GM20431 (cell line): ENCODE data around the gene TMEM116.

ENCODE experiments used
- in situ Hi-C: fragments of 300-500 bp; cut with MseI, MboI; formaldehyde crosslinking; loops from one replicate; pipeline ENCODE4 v1.15.0; 2020; ENCODE audit warnings: low sequenced_read_pairs; ENCODE audit not compliant: unreplicated experiment

Gene TMEM116

GRCh38 chr12:111925171-111925570 is 87.8 kb downstream of the TMEM116 start:
- in situ Hi-C loops = no loop called here

- in situ Hi-C loops = no loop called here
These were observed 105.2 kb downstream of the TMEM116 start for GRCh38 chr12:111907740-111908139.

GRCh38 chr12:111905502-111905901 is 107.5 kb downstream of the TMEM116 start:
- in situ Hi-C loops = no loop called here

- in situ Hi-C loops = no loop called here
These were observed 108.5 kb downstream of the TMEM116 start for GRCh38 chr12:111904446-111904975.

DNA sequence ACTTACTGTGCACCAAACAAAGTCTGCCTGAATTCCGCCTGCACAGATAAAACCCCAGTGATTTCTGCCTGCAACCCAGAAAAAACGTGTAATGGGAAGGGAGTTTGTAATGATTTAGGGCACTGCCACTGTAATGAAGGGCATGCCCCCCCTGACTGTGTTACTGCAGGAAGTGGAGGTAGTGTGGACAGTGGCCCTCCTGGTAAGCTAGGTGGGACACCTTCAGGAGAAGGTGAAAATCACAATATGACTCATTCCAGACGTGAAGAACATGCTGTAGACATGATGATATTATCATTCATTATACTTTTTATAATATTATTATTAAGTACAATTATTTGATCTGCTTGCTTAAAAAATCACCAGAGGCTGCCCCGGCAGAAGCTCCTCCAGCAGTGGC is 111.8 kb downstream of the TMEM116 start:
- in situ Hi-C loops = no loop called here

- in situ Hi-C loops = no loop called here
These were observed 118.4 kb downstream of the TMEM116 start for GRCh38 chr12:111894556-111894955.

GRCh38 chr12:111893287-111893686 is 119.7 kb downstream of the TMEM116 start:
- in situ Hi-C loops = no loop called here

GRCh38 chr12:111887926-111888745 is 124.8 kb downstream of the TMEM116 start:
- in situ Hi-C loops = no loop called here

DNA sequence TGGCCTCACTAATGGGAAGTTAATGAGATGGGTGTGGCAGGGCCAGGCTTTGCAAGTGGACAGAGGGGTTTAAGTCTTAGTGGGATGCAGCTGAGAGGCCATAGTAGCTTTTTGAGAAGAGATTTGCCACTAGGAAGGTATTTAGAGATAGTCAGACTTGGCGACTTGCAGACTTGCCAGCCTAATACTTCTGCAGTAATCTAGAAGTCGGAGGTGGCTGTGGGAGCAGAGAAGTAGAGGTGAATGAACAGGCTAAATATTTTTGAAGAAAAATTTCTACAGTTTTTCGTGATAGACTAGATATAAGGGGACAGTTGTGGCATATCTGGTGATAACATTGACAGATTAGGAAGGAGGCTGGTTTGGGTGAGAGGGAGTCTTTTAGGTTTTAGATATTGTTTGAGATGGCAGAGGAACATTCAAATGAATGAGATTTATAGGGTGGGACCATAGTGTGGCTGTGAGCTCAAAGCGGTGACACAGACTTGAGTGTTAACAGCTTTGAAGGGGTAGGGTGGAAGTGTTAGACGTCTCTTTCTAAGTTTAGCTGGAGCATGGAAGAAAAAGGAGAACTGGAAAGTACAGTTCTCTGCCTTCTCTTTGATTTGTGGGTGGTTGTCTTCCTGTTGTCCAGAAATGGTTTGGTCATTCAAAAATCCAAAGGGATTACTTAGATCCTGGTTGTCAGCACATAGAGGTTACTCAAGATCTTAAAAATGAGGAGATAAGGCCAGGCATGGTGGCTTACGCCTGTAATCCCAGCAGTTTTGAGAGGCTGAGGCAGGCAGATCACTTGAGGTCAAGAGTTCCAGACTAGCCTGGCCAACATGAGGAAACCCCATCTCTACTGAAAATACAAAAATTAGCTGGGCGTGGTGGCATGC is 126.1 kb downstream of the TMEM116 start:
- in situ Hi-C loops = no loop called here

DNA sequence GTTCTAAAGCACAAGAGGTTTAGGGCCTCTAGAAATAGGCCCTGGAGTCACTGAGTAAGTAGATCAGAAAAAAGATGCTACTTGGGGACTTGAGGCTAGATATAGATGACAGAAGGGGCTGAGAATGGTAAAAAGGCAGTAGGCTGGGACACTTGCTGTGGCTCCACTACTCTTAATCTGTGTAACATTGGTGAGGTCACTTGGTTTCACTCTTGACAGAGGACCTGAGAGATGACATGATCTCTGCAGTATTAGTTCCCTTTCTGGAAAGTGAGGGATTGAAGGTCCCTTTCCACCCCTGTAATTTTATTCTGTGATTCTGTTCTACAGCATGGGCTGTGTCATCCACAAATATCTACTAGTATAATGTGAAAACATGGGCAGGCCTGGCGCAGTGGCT is 131.2 kb downstream of the TMEM116 start:
- in situ Hi-C loops = no loop called here
